BJ (cell line): ENCODE results near the gene CLDN10. TPM values are rescaled to one million over a fixed set of nuclear protein-coding genes. Genes with fewer than 3 reads are reported as not detected.

Experiments
- CTCF ChIA-PET: fragments of 350-600 bp; formaldehyde crosslinking; extraction: SDS; loops from one replicate; lab custom pipeline; 2021; ENCODE audit warnings: antibody characterized with exemption, inconsistent platforms; lab: Yijun Ruan, JAX
- POLR2A ChIA-PET: fragments of 300-600 bp; sonication (Branson Sonifier 250); formaldehyde crosslinking; extraction: SDS; loops from one replicate; lab custom pipeline; 2021; ENCODE audit warnings: antibody characterized with exemption; lab: Charles Lee
- DNase-seq: peaks from one replicate; pipeline ENCODE4 v3.0.0-alpha.2; 2011; ENCODE audit warnings: low read depth
- H3K27me3 ChIP-seq: 2 replicates; pipeline ENCODE4 v1.6.0; 2011; ENCODE audit warnings: low read length; ENCODE audit not compliant: control insufficient read depth, insufficient read depth
- H3K36me3 ChIP-seq: 2 replicates; pipeline ENCODE4 v1.5.1; 2011; ENCODE audit warnings: low read length; ENCODE audit not compliant: control insufficient read depth, insufficient read depth
- H3K4me3 ChIP-seq: 2 replicates; pipeline ENCODE4 v1.5.1; 2011; ENCODE audit warnings: low read depth, mild to moderate bottlenecking, control low read depth, low read length
- CTCF ChIP-seq: IDR thresholded peaks from 2 replicates; pipeline ENCODE4 v1.5.1; 2011; ENCODE audit warnings: low read depth, mild to moderate bottlenecking, control low read depth, inconsistent platforms, low read length, moderate library complexity; ENCODE audit not compliant: insufficient read depth
- polyA plus RNA-seq: library from polyadenylated mRNA; depleted of rRNA; stranded (reverse); fragments of >200 nt; gene quantifications from 2 replicates; pipeline ENCODE4 v1.2.3, GENCODE V29; 2011; rRNA removed

CLDN10 gene
- polyA plus RNA-seq, 1 experiment: not detected

GRCh38 chr13:95629071-95629470, 76.6 kb downstream of the CLDN10 start:
- CTCF ChIA-PET: no interaction called here
- H3K4me3 ChIP-seq: no peak overlapping the region
- POLR2A ChIA-PET: no interaction called here
- H3K36me3 ChIP-seq: peaks cover 18% of the 10 kb centered on the region
- DNase-seq: no peak
- no peaks in the 10 kb centered on the region for H3K27me3 ChIP-seq
- TF ChIP-seq CTCF: no peak

Other genes starting within 250 kb of the CLDN10 start
- gene DZIP1, start 92.0 kb downstream of the CLDN10 start, polyA plus RNA-seq: 11.4 and 15.7 TPM in 2 replicates
- 10.6 and 19.9 TPM in 2 replicates for gene DNAJC3, start 124.4 kb downstream of the CLDN10 start, polyA plus RNA-seq